A172 (cell line): ENCODE results near the gene DCTN1. TPM values are rescaled to one million over a fixed set of nuclear protein-coding genes. Genes with fewer than 3 reads are reported as not detected.

Source experiments
- DNase-seq: peaks from one replicate; pipeline ENCODE4 v3.0.0-alpha.2; 2015; ENCODE audit warnings: low spot score
- total RNA-seq: library from RNA; depleted of rRNA; stranded (reverse); fragments of >200 nt; shearing (Covaris generic); gene quantifications from 2 replicates; pipeline ENCODE4 v1.2.3, GENCODE V29; 2014; rRNA removed

The DCTN1 gene
- total RNA-seq, 1 experiment from 2014 or later, result 123 TPM

GRCh38 chr2:74325815-74326214 is 54.3 kb downstream of the DCTN1 start:
- no peak for DNase-seq

DNA sequence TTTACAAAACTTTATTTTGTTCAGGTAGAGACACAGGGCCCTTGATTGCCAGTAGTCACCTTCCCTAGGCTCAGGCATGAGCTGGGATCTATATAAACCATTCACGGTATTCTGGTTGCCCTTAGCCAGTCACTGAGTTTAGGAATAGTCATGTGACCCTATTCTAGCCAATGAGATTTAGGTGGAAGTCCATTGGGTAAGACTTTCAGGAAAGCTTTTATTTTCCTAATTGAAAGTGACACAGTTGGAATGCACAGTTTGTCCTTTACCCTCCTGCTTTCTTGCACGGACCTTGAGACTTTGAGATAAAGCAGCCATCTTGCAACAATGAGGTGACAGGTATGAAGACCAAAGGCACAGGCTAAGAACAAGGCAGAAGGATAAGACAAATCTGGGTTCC is 58.4 kb downstream of the DCTN1 start:
- no peak for DNase-seq

DNA sequence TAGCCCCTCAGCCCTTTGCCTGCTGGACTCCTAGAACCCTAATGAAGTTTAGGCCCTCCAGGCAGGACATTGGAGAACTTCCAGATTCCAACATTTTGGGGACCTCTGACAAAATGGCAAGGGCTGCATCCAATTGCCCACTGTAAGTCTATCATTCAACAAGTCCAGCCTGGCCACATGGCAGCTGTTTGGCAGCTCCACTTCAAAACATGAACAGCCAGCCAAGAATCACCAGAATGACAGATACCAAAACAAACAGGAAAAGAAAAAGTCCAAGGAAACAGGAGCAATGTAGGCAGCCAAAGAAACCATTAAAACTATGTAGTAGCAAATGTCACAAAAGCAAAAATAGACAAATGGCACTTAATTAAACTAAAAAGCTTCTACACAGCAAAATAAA is 62.4 kb downstream of the DCTN1 start:
- no peak for DNase-seq

DNA sequence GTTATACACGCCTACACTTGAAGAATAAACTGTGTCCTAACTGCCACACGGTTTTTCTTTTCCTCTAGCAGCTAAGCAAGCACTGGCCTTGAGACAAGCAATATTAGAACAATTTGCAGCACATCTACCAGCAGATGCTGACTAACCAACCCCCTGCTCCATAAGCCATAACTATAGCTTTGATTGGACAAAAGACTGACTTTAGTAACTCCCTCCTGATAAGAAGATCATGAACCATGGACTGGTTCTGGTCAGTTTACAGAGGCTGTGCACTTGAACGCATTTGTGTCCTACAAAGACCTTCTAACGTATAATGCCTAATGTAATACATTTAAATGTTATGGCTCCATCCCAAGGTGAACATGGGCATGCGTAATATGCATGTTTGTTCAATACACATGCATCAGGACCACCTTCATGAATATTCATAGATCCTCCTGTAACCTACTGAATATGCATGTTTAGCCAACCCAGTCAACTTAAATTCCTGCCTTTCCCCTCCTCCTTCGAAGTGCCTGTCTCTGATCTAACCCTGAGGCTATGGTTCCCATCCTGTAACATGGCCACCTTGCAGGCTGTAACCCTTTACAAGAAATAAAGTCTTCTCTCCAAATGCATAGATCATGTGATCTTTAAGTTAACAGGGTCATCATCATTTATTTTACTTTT is 63.4 kb downstream of the DCTN1 start:
- no peak for DNase-seq

DNA sequence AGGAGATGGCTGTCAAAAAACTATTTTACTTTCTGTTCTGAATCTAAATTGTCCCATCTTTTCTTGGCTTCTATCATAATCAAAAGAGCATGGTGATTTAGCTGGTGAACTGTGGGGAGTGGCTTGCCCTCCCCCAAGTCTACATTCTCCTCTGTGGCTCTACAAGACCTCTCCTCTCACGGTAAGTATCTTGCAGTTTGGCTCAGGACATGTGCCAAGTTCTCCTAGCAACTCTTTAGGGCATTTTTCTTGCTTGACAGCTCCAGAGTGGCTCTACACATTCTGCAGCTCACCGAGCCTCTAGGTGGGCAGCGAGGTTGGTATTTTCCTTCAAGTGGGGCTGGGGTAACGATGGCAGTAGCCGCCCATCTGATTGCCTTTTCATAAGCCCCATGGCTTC is 66.0 kb downstream of the DCTN1 start:
- no peak for DNase-seq

GRCh38 chr2:74313497-74313896 is 66.6 kb downstream of the DCTN1 start:
- DNase-seq, result no peak

DNA sequence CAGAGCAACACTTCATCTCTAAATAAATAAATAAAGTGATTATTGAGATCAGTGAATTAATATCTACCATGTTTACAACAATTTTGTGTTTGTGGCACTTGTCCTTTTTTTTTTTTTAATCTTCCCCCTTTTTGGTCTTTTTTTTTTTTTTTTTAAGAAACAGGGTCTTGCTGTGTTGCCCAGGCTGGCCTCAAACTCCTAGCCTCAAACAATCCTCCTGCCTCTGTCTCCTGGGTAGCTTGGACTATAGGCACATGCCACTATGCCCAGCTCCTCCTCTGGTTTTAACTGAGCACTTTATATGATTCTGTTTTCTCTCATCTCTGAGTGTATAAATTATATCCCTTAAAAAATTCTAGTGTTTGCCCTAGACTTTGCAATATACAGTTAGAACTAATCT is 67.2 kb downstream of the DCTN1 start:
- DNase-seq, result no peak

Other genes starting within 250 kb of the DCTN1 start
- gene BOLA3, start 232.4 kb downstream of the DCTN1 start, total RNA-seq, result 135 and 238 TPM in 2 replicates
- 187 and 196 TPM in 2 replicates for gene MOB1A, start 201.4 kb downstream of the DCTN1 start, total RNA-seq
- gene MTHFD2, start 181.7 kb downstream of the DCTN1 start, total RNA-seq, result 91.8 and 104 TPM in 2 replicates
- gene SLC4A5, start 36.9 kb downstream of the DCTN1 start, total RNA-seq, result 0.07 TPM in 1 of 2 replicates, not detected in the other
- gene C2orf81, start 41.3 kb upstream of the DCTN1 start, total RNA-seq, result 2.3 and 3.5 TPM in 2 replicates
- 72.9 and 84.5 TPM in 2 replicates for gene WDR54, start 41.4 kb upstream of the DCTN1 start, total RNA-seq
- gene RTKN, start 61.6 kb upstream of the DCTN1 start, total RNA-seq, result 23.1 and 33.3 TPM in 2 replicates
- gene INO80B, start 74.8 kb upstream of the DCTN1 start, total RNA-seq, result 5.9 and 7.9 TPM in 2 replicates
- 49.0 and 52.3 TPM in 2 replicates for gene WBP1, start 78.1 kb upstream of the DCTN1 start, total RNA-seq
- gene MOGS, start 85.1 kb upstream of the DCTN1 start, total RNA-seq, result 66.6 and 71.4 TPM in 2 replicates
- gene MRPL53, start 92.4 kb upstream of the DCTN1 start, total RNA-seq, result 30.2 and 39.1 TPM in 2 replicates
- gene CCDC142, start 102.7 kb upstream of the DCTN1 start, total RNA-seq, result 11.7 and 12.5 TPM in 2 replicates
- gene TTC31, start 102.8 kb upstream of the DCTN1 start, total RNA-seq, result 14.7 and 16.5 TPM in 2 replicates
- 0.45 TPM in 1 of 2 replicates, not detected in the other for gene LBX2, start 119.3 kb upstream of the DCTN1 start, total RNA-seq
- 33.9 and 67.3 TPM in 2 replicates for gene PCGF1, start 127.4 kb upstream of the DCTN1 start, total RNA-seq
- gene TLX2, start 134.1 kb upstream of the DCTN1 start, total RNA-seq, result 0.90 and 1.7 TPM in 2 replicates
- gene DQX1, start 145.9 kb upstream of the DCTN1 start, total RNA-seq, result 0.17 TPM in 1 of 2 replicates, not detected in the other
- 150 and 194 TPM in 2 replicates for gene AUP1, start 149.4 kb upstream of the DCTN1 start, total RNA-seq
- 58.0 and 70.3 TPM in 2 replicates for gene HTRA2, start 149.6 kb upstream of the DCTN1 start, total RNA-seq
- gene LOXL3, start 173.6 kb upstream of the DCTN1 start, total RNA-seq, result 3.2 TPM in 2 replicates
- 17.3 and 24.8 TPM in 2 replicates for gene DOK1, start 174.4 kb upstream of the DCTN1 start, total RNA-seq